Measurements from ENCODE around the gene ROR1.
"Not testable (repeated sequence)": the region's sequence is repeated elsewhere in the genome, so short reads cannot be mapped to it uniquely, and the experiment has no call there.

Gene ROR1

GRCh38 chr1:64073705-64074104, 299.9 kb downstream of the ROR1 start:
- DNase-seq, result no peak

- no peak for DNase-seq
Observed at GRCh38 chr1:64074767-64075166, 300.9 kb downstream of the ROR1 start.

- no peak for DNase-seq
Observed at GRCh38 chr1:64077281-64077940, 303.6 kb downstream of the ROR1 start.

- no peak for DNase-seq
Observed at GRCh38 chr1:64080941-64081562, 307.2 kb downstream of the ROR1 start.

DNA sequence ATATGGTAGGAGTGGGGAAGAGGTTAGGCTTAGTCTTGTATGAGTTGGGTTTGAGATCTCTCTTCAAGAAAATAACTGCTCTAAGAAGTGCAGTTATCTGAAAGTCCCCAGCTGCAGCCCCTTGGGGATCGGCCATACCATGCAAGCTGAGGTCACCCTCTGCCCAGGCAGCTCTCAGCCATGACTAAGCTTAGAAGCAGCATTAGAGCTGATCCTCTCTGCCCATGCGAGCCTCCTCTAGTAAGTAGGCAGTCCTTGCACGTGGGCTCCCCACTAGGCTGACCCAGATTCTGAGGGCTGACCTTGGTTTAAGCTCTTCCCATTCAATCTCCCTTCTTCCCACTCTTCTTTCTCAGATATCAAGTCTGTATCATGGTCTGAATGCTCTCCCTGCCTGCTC, 308.6 kb downstream of the ROR1 start:
- no peak for DNase-seq

DNA sequence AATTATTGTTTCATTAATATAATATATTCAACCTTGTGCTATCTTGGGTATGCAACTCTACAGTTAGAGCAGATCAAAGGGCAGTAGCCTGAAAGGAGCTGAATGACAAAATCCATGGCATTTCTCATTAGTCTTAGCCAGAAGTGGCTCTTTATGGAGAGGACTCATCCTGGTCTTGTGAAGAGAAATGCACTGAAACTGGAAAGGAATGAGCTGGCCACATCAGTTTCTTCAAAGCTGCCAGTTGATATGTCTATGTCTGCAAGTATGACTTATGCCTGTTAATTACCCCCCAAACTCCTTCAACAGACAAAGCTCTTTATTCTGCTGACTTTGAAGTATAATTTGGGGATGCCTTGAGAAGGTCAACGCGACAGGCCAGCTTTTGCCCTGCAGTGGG, 310.6 kb downstream of the ROR1 start:
- no peak for DNase-seq

DNA sequence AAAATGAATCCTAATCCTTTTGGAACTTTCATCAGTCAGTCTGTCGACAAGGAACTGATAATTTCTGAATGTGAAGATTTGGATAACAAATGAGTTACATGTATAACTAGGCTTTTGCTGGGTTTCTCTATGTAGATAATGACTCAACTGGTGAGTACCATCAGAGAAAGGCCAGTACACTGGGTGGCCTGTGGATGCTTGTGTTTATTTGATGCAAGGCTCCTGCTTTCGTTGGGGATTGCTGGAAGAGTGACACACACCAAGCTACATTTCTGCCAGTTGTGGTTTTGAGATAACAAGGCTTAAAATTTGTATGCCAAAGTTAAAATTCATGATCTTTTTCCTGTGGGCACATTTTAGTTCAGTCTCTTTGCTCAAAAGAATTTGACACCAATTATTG, 314.0 kb downstream of the ROR1 start:
- no peak for DNase-seq

DNA sequence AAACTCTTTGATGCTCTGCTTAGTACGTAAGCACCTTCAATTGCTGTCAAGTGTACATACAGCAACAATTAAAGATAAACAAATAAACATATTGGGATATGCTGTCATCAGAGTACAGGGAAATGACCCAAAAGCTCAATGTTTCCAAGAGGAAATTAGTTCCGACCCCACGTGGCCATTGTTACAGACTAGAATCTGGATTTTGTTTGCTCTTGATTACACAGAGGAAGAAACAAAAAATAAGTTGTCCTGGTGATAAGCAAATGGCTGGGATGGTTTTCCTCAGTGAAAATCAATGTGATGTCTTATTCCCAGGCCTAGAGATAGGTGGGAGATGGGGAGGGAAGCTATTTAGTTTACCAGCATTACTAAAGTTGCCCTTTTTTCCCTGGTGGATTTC, 316.6 kb downstream of the ROR1 start:
- no peak for DNase-seq

DNA sequence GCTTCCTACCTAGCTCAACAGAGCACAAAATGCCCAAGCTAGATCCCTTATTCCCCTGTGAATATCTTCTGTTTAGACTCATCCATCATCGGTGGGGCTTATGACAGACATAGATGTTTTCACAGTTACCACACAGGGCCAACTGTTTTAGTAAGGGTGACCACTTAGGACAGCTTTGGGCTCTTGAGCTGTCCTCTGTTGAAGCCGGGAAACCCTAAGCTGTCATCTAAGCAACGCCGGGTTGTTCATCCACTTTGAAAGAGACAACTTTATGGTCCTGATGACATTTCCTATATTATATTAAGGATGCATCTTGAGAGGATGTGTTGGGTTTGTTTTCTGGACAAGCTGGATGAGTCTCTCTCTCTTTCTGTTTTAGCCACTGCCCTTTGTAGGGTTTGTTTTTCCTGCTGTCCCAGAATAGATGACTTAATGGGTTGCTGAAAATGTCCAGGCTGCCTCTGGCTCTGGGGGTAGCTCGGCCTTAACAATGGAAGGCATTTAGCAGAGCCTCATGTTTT, 319.1 kb downstream of the ROR1 start:
- DNase-seq, result no peak

DNA sequence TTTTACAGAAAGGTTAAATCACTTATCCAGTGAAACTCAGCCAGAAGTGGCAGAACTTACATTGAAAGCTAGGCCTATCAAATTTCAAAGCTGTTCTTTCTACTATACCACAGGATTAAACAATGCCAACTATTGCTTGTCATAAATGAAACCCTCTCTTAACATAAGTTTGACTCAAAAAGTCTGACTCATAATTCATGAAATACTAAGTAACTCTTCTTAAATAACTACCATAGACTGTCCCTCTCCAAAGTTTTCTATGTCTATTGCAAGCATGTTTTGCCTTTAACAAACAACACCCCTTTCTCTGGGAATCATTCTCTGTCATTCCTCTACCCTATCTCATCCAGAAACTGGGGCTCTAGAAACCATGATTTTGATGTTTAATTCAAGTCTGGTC, 320.1 kb downstream of the ROR1 start:
- DNase-seq, result no peak

DNA sequence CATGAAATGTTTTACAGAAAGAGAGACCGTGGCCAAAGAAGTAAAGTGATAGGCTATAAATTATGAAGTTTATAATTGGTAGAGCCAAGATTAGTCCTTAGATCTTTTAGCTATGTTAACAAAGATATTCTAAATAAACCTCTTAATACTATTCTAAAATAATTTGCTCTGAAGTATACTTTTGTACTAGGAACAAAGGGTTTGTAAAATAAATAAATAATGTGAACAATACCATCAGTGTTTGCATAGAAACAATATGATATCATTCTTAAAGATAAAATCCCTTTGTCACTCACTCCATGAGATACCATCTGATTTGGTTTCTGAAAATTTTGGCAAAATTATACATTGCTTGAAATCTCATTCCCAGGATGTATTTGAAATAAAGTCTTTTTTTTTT, 322.0 kb downstream of the ROR1 start:
- DNase-seq, result no peak

- no peak for DNase-seq
Observed at GRCh38 chr1:64097859-64098258, 324.0 kb downstream of the ROR1 start.

- DNase-seq, result no peak
Observed at GRCh38 chr1:64098436-64098835, 324.6 kb downstream of the ROR1 start.

DNA sequence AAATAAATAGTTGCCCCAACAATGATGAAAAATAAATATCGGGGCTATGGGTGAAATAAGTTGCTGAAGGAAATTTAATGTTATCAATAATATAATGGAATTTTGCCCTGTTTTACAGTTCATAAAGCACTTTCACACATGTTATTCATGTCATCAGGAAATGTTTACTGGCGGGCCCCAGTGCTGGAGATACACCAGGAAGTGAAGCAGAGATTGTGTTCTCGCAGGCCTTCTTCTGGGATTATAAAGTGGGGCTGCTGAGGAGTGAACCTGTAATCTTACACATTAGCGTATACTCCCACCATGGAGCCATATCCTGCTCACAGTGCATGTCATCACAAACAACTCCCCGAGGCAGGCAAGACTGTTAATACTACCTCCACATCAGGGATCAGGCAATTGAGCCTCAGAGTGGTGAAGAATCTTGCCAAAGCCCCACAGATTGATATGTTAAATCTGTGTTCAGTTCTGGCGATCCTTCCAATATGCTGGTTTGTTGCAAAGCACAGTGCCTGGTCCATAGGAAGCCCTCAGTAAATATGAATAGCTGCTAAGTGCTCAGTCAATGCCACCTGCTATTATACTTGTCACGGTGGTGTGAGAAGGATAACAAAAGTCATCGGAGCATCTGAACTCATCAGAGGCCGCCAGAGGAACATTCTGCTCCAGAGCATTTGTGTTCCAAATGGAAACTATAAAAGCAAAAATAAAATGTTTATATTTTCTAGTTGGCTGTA, 325.2 kb downstream of the ROR1 start:
- DNase-seq, result no peak

- DNase-seq, result no peak
Observed at GRCh38 chr1:64100791-64101190, 327.0 kb downstream of the ROR1 start.

GRCh38 chr1:64104585-64104984, 330.8 kb downstream of the ROR1 start:
- DNase-seq, result not testable (repeated sequence)

DNA sequence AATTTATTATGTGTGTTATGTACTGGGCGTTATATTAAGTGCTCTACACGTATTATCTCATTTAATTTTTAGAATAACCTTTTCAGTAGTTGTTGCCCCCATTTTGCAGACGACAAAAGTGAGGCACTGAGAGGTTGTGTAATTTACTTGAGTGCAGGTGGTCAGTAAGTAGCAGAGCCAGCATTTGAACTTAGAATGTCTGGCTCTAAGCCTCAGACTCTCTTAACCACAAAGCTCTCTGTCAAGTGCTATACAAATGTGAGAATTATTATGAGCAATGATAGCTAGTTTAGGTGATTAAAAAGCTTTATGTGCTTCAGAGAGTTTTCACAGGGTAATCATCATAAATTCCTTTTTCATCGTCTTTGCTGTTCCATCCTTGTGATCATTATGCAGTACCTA, 333.3 kb downstream of the ROR1 start:
- no peak for DNase-seq

- DNase-seq, result no peak
Observed at GRCh38 chr1:64107632-64108031, 333.8 kb downstream of the ROR1 start.

DNA sequence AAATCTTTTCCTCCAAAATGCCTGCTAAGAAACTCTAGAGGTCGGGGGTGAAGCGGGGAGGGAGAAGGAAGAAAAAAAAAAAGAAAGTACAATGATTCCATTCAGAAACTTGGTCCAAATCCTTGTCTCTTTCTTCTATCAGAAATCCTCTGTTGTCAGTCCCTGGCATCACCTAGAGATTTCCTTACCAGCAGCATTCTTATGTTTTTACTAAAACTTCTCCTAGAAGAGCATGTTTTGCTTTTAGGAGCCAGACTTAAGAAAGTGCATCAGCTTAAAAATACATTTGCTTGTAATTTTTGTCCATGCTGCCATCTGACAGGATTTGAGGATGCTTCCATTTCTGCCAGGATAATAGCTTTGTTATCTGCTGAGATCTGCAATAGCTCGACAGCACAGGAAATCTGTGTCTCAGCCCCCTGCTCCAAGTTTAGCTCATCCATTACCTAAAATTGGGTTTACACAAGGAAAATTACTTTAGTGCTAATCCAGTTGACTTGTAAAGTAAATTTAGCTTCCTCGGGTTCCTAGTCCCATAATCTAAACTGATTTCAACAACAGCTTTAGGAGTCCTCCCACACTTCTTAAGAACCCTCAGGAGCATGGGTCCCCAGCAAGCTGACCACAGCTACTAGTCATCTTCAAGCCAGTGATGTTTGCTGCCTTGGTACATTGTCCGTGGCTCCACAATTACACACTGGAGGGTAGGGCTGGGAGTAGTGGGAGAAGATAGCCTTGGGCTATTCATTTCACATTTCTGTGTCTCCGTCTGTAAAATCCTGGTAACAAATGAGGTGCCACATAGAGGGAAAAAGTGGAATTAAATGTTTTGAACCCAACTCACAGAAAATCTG, 337.3 kb downstream of the ROR1 start:
- DNase-seq, result no peak

- no peak for DNase-seq
Observed at GRCh38 chr1:64111787-64112186, 338.0 kb downstream of the ROR1 start.

DNA sequence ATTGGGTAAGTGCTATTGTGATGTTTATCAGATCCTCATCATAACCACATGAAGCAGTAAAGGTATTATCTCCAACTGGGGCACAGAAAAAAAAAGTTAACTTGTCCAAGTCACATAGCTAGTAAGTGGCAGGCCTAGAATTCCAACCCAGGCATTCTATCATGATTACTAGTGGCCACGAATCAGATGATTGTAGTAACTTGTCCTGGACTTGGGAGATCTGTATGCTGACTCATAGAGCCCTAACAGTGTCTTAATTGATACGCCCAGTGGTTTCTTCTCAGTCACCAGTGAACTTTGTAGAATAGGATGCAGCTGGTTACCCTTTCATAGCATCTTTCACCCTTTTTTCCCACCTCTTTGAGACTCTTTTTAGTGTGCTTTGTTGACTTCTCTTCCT, 338.5 kb downstream of the ROR1 start:
- DNase-seq, result no peak

GRCh38 chr1:64114012-64114525, 340.3 kb downstream of the ROR1 start:
- DNase-seq, result no peak

DNA sequence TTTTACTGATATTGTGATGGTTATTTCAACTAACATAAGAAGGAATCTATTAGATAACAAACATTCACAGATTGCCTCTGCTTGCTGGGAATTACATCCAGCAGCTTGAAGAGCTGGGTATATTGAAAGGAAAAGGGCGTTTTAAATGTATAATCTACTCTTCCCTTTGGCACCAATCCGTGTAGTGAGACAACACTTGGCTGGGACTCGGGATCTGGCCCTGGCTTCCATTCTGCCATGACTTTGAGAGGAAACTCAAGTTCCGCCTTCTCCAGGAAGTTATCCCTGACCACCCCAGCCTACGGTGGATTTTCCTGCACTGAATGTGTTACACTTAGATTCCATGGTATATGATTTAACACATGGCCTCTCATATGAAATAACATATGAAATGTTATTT, 342.7 kb downstream of the ROR1 start:
- no peak for DNase-seq

Measured in NCI-H1105 (cell line).